HepG2 (cell line): Measurements from ENCODE around the gene ECT2. TPM values are rescaled to one million over a fixed set of nuclear protein-coding genes. Genes with fewer than 3 reads are reported as not detected.

ENCODE experiments used
- ATF7 ChIP-seq, 2 experiments: fragments of 450-650 bp in 1 of 2; sonication (generic) in 1 of 2; formaldehyde crosslinking in 1 of 2; IDR thresholded peaks; 2 replicates each; pipeline versions ENCODE4 v1.4.0 to v1.6.1; 2016 to 2020; ENCODE audit warnings: antibody characterized with exemption in 1 of 2, mild to moderate bottlenecking in 1 of 2, missing genetic modification reagents in 1 of 2
- CREM ChIP-seq, 2 experiments: sonication (generic) in 1 of 2; formaldehyde crosslinking in 1 of 2; IDR thresholded peaks; 2 replicates each; pipeline versions ENCODE4 v1.4.0 to v1.6.1; 2016 to 2020; ENCODE audit warnings: antibody characterized with exemption in 1 of 2, mild to moderate bottlenecking in 1 of 2, missing genetic modification reagents in 1 of 2
- E2F5 ChIP-seq: sonication (generic); formaldehyde crosslinking; conservative IDR thresholded peaks from 2 replicates; pipeline ENCODE4 v1.4.0; 2020; ENCODE audit warnings: missing genetic modification reagents
- FOXC1 ChIP-seq: sonication (generic); formaldehyde crosslinking; IDR thresholded peaks from 2 replicates; pipeline ENCODE4 v1.8.0; 2022; ENCODE audit warnings: mild to moderate bottlenecking, missing genetic modification reagents, borderline replicate concordance
- IKZF1 ChIP-seq: fragments of 450-650 bp; IDR thresholded peaks from 2 replicates; pipeline ENCODE4 v1.7.1; 2016
- KDM5A ChIP-seq: fragments of 200-600 bp; sonication (generic); IDR thresholded peaks from 2 replicates; pipeline ENCODE4 v1.7.0; 2018; ENCODE audit warnings: antibody characterized with exemption, mild to moderate bottlenecking, low read length, borderline replicate concordance
- KMT2A ChIP-seq: sonication (generic); formaldehyde crosslinking; IDR thresholded peaks from 2 replicates; pipeline ENCODE4 v1.4.0; 2020; ENCODE audit warnings: missing genetic modification reagents
- NAIF1 ChIP-seq: sonication (generic); formaldehyde crosslinking; IDR thresholded peaks from 2 replicates; pipeline ENCODE4 v1.5.0; 2020; ENCODE audit warnings: mild to moderate bottlenecking, missing genetic modification reagents, borderline replicate concordance
- NBN ChIP-seq: fragments of 450-650 bp; conservative IDR thresholded peaks from 2 replicates; pipeline ENCODE4 v1.6.1; 2017
- NFYB ChIP-seq: sonication (generic); formaldehyde crosslinking; IDR thresholded peaks from 2 replicates; pipeline ENCODE4 v1.4.0; 2020; ENCODE audit warnings: missing genetic modification reagents
- PCBP2 ChIP-seq: fragments of 200-400 bp; formaldehyde crosslinking; optimal IDR thresholded peaks from 2 replicates; pipeline ENCODE3; 2018; ENCODE audit warnings: low read length, low read depth; ENCODE audit not compliant: poor library complexity, severe bottlenecking
- POGZ ChIP-seq: sonication (generic); formaldehyde crosslinking; IDR thresholded peaks from 2 replicates; pipeline ENCODE4 v1.4.0; 2020; ENCODE audit warnings: mild to moderate bottlenecking, missing genetic modification reagents
- POLR2AphosphoS2 ChIP-seq: IDR thresholded peaks from 2 replicates; pipeline ENCODE4 v1.6.1; 2011; ENCODE audit warnings: low read depth, low read length, improper control_type of control experiment
- RFXAP ChIP-seq: sonication (generic); formaldehyde crosslinking; IDR thresholded peaks from 2 replicates; pipeline ENCODE4 v1.4.0; 2020; ENCODE audit warnings: missing genetic modification reagents, borderline replicate concordance
- SCMH1 ChIP-seq: sonication (generic); formaldehyde crosslinking; IDR thresholded peaks from 2 replicates; pipeline ENCODE4 v1.9.0; 2021; ENCODE audit warnings: missing genetic modification reagents, mild to moderate bottlenecking, borderline replicate concordance
- SIX1 ChIP-seq: sonication (generic); formaldehyde crosslinking; IDR thresholded peaks from 2 replicates; pipeline ENCODE4 v1.4.0; 2020; ENCODE audit warnings: missing genetic modification reagents, borderline replicate concordance
- SRSF4 ChIP-seq: fragments of 200-400 bp; formaldehyde crosslinking; IDR thresholded peaks from one replicate; pipeline ENCODE4 v1.6.1; 2018; ENCODE audit warnings: mild to moderate bottlenecking, low read depth, low read length, moderate library complexity; ENCODE audit not compliant: poor library complexity, severe bottlenecking
- U2AF2 ChIP-seq: fragments of 200-400 bp; formaldehyde crosslinking; IDR thresholded peaks from 2 replicates; pipeline ENCODE4 v1.6.1; 2017; ENCODE audit warnings: low read depth, mild to moderate bottlenecking, low read length
- YEATS4 ChIP-seq: sonication (generic); formaldehyde crosslinking; IDR thresholded peaks from 2 replicates; pipeline ENCODE4 v1.4.0; 2020; ENCODE audit warnings: missing genetic modification reagents, borderline replicate concordance
- ZFP1 ChIP-seq: IDR thresholded peaks from 2 replicates; pipeline ENCODE4 v1.6.1; 2016
- ZFP36L1 ChIP-seq: sonication (generic); formaldehyde crosslinking; IDR thresholded peaks from 2 replicates; pipeline ENCODE4 v1.8.0; 2022; ENCODE audit warnings: mild to moderate bottlenecking, missing genetic modification reagents, moderate library complexity
- ZFP90 ChIP-seq: sonication (generic); formaldehyde crosslinking; IDR thresholded peaks from 2 replicates; pipeline ENCODE4 v1.8.0; 2022; ENCODE audit warnings: missing genetic modification reagents, mild to moderate bottlenecking, inconsistent platforms, borderline replicate concordance
- ZNF513 ChIP-seq: sonication (generic); formaldehyde crosslinking; conservative IDR thresholded peaks from 2 replicates; pipeline ENCODE4 v1.5.0; 2020; ENCODE audit warnings: missing genetic modification reagents
- ZNF598 ChIP-seq: sonication (generic); formaldehyde crosslinking; IDR thresholded peaks from 2 replicates; pipeline ENCODE4 v1.5.1; 2020; ENCODE audit warnings: mild to moderate bottlenecking, missing genetic modification reagents, borderline replicate concordance
- ZNF670 ChIP-seq: sonication (generic); formaldehyde crosslinking; IDR thresholded peaks from 2 replicates; pipeline ENCODE4 v1.8.0; 2022; ENCODE audit warnings: mild to moderate bottlenecking, missing genetic modification reagents, borderline replicate concordance
- ZNF737 ChIP-seq: sonication (generic); formaldehyde crosslinking; IDR thresholded peaks from 2 replicates; pipeline ENCODE4 v1.5.0; 2020; ENCODE audit warnings: missing genetic modification reagents, mild to moderate bottlenecking, borderline replicate concordance
- ZNF782 ChIP-seq: sonication (generic); formaldehyde crosslinking; IDR thresholded peaks from 2 replicates; pipeline ENCODE4 v1.4.0; 2020; ENCODE audit warnings: missing genetic modification reagents, mild to moderate bottlenecking, borderline replicate concordance
- ZSCAN25 ChIP-seq: sonication (generic); formaldehyde crosslinking; IDR thresholded peaks from 2 replicates; pipeline ENCODE4 v1.8.0; 2022; ENCODE audit warnings: mild to moderate bottlenecking, missing genetic modification reagents
- ZSCAN30 ChIP-seq: sonication (generic); formaldehyde crosslinking; IDR thresholded peaks from 2 replicates; pipeline ENCODE4 v1.5.0; 2020; ENCODE audit warnings: mild to moderate bottlenecking, missing genetic modification reagents
- polyA plus RNA-seq, 8 experiments: library from polyadenylated mRNA; depleted of rRNA in 3 of 8; stranded (reverse) in 7 of 8; unstranded in 1 of 8; fragments of >200 nt; fragmentation: Illumina TruSeq in 4 of 8; extraction: Trizol in 4 of 8; gene quantifications; 2 replicates each; pipeline versions ENCODE4 v1.2.1 to v1.2.3, GENCODE V29; 2011 to 2016; ENCODE audit warnings: low read depth in 4 of 8, missing spikeins in 1 of 8, mixed read lengths in 1 of 8; ENCODE audit not compliant: insufficient read depth in 1 of 8
- total RNA-seq, 5 experiments: library from RNA; depleted of rRNA; stranded (reverse); fragments of >200 nt; fragmentation: Illumina TruSeq; extraction: Trizol; gene quantifications; 2 replicates each; pipeline ENCODE4 v1.2.3, GENCODE V29; 2016; ENCODE audit warnings: low read depth in 1 of 5

The ECT2 gene
- total and polyA plus RNA-seq, 2 of the 13 experiments (the other 11 are each of a cell fraction or from before 2014, with no cell fraction given): 21.6 to 52.0 TPM

- no peak for TF ChIP-seq IKZF1
- peak; percentile 69 for TF ChIP-seq KDM5A
- no peak for TF ChIP-seq ZSCAN30 (CRISPR knock-in tag)
- peak; percentile 56; the same call in 1 of the 2 replicates for TF ChIP-seq NAIF1 (CRISPR knock-in tag)
- no peak for TF ChIP-seq ZFP1 (CRISPR knock-in tag)
- TF ChIP-seq SRSF4: no peak
- no peak for TF ChIP-seq POLR2AphosphoS2
- TF ChIP-seq E2F5 (CRISPR knock-in tag): peak; percentile 84
- TF ChIP-seq NBN: no peak
- peak; percentile 76; the same call in 1 of the 2 replicates for TF ChIP-seq ZNF670 (CRISPR knock-in tag)
- peak; percentile 80; the same call in 1 of the 2 replicates for TF ChIP-seq ZFP36L1
- TF ChIP-seq ZNF598 (CRISPR knock-in tag): no peak
- TF ChIP-seq FOXC1 (CRISPR knock-in tag): no peak
- peak; percentile 41; the same call in 1 of the 2 replicates for TF ChIP-seq YEATS4 (CRISPR knock-in tag)
- TF ChIP-seq CREM (IDR thresholded peaks at IDR 0.05): peak; percentile 60
- TF ChIP-seq CREM (CRISPR knock-in tag; IDR thresholded peaks at IDR 0.05): no peak
- 0 out of 2 replicates have a peak, but pooled peaks have one; percentile 10 for TF ChIP-seq SIX1 (CRISPR knock-in tag)
- TF ChIP-seq ZFP90 (CRISPR knock-in tag): no peak; the same call in 1 of the 2 replicates
- no peak for TF ChIP-seq ZNF513 (CRISPR knock-in tag)
- TF ChIP-seq POGZ (CRISPR knock-in tag): peak; percentile 95
- TF ChIP-seq U2AF2: no peak
- peak; percentile 94 for TF ChIP-seq NFYB
- TF ChIP-seq PCBP2: no peak
- TF ChIP-seq ZSCAN25: no peak
- no peak for TF ChIP-seq SCMH1 (CRISPR knock-in tag)
- TF ChIP-seq ATF7 (IDR thresholded peaks at IDR 0.05): no peak
- TF ChIP-seq ATF7 (CRISPR knock-in tag; IDR thresholded peaks at IDR 0.05): no peak
- no peak for TF ChIP-seq ZNF737 (CRISPR knock-in tag)
- TF ChIP-seq ZNF782 (CRISPR knock-in tag): no peak
- TF ChIP-seq KMT2A (CRISPR knock-in tag): peak; percentile 83
- TF ChIP-seq RFXAP (CRISPR knock-in tag): peak; percentile 70; the same call in 1 of the 2 replicates
Measured at GRCh38 chr3:172750368-172751174, at the start of gene ECT2 (continued).
